ENCODE results near the gene AMER2.
A peak's percentile ranks its signal among the peaks of the same experiment; 100 is the strongest.

Gene AMER2

DNA sequence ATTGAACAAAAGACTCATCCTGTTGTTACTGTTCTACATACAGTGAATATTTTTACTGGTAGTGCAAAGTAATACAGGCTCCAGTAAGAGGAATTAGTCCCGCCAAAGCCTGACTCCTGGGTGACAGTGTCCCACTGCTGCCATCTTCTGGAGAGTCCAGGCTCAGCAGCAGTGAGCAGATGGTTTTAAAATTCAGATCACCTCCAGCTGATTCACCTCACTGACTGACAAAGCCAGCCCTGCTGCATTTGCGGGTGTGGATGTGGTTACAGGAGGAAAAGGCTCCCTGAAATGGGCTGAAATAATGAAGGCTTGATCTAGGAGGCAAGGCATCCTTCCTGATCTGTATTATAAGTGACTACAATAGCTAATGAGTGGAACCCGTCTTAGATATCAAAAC lies 57.9 kb downstream of the AMER2 start:
- Mint-ChIP-seq H3K27me3 (peaks cover 31% of the 10 kb centered on the region), H3K36me3 (no peaks in the 10 kb centered on the region), H3K27ac (no peak overlapping the region), H3K4me3 (no peak overlapping the region), H3K9me3 (no peaks in the 10 kb centered on the region), H3K4me1 (no peaks in the 10 kb centered on the region)
- DNase-seq, result peak; percentile 77
- CTCF ChIA-PET, result interaction anchor here (0.5 to 2.7 kb wide), 16 partner anchors 10 to 1294 kb away, joined by 3 to 14 read pairs (median 4); no protein-coding TSS in a partner anchor

DNA sequence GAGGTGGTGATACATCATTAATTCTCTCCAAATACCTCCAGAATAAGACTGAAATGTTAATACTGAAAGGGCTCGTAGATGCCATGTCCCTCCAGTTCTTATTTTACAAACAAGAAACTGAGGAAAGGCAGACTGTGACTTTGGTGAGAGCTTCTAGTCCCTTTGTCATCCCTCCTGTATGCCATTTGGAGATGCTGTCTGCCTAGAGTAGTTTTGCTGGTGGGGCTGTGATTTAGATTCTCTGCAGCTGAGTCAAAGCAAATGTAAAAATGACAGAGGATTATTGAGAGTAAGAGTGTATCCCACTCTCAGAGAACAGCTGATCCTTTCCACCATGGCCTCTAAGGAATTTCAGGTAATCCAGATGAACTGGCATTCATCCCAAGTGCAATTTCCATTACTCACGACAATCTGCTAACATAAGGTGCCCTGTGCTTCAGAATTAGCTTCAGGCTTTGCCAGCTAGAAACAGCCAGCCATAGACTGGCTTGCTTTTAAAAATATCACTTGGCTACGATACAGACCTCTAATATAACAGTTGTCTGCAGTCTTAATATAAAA lies 59.3 kb downstream of the AMER2 start:
- H3K36me3 Mint-ChIP-seq, result no peaks in the 10 kb centered on the region
- H3K4me1 Mint-ChIP-seq, result no peaks in the 10 kb centered on the region
- no peak overlapping the region for H3K4me3 Mint-ChIP-seq
- no peak for DNase-seq
- CTCF ChIA-PET, result interaction anchor here (0.8 to 2.7 kb wide), 6 partner anchors 9 to 115 kb away, joined by 3 to 9 read pairs (median 3); no protein-coding TSS in a partner anchor
- no peak overlapping the region for H3K27ac Mint-ChIP-seq
- H3K9me3 Mint-ChIP-seq, result no peaks in the 10 kb centered on the region
- peaks cover 23% of the 10 kb centered on the region for H3K27me3 Mint-ChIP-seq

Measured in activated naive CD4-positive, alpha-beta T cell treated with anti-CD3 and anti-CD28 coated beads, Interleukin-2, amount 10 ng/mL, durations not matched to agents 7 days and 5 days (primary cell).